Upper lobe of left lung (tissue), 4 donors: ENCODE data around the gene LGALS4.

Experiments
- CTCF ChIP-seq, 6 experiments: fragments of 450-650 bp in 4 of 6; fragments of 200-600 bp in 2 of 6; sonication (generic) in 2 of 6; IDR thresholded peaks; one replicate each; pipeline ENCODE4 v1.5.1; 2016 to 2019; ENCODE audit warnings: antibody characterized with exemption in 6 of 6
- POLR2A ChIP-seq, 4 donors: fragments of 450-650 bp; IDR thresholded peaks; one replicate each; pipeline ENCODE4 v1.5.1; 2016 to 2017; ENCODE audit warnings: antibody characterized with exemption in 4 of 4, mild to moderate bottlenecking in 2 of 4
- POLR2AphosphoS5 ChIP-seq, 2 donors: sonication (generic); formaldehyde crosslinking; IDR thresholded peaks; one replicate each; pipeline ENCODE4 v1.5.1; 2017; ENCODE audit warnings: antibody characterized with exemption in 2 of 2

- TF ChIP-seq POLR2AphosphoS5 (IDR thresholded peaks at IDR 0.05) (no peak), CTCF (IDR thresholded peaks at IDR 0.05) (no peak), POLR2A (IDR thresholded peaks at IDR 0.05) (no peak)
Measured at GRCh38 chr19:38837656-38838121, 24.9 kb upstream of the LGALS4 start.
